AG04450 (cell line): ENCODE results near the gene PAPPA. TPM values are rescaled to one million over a fixed set of nuclear protein-coding genes. Genes with fewer than 3 reads are reported as not detected.
A peak's percentile ranks its signal among the peaks of the same experiment; 100 is the strongest.

Experiments used
- CTCF ChIA-PET: fragments of 300-600, 350-600 bp; formaldehyde crosslinking; extraction: SDS; loops from one replicate; lab custom pipeline; 2022; ENCODE audit warnings: antibody characterized with exemption, inconsistent platforms; lab: Charles Lee
- POLR2A ChIA-PET: fragments of 350-600 bp; formaldehyde crosslinking; extraction: SDS; loops from one replicate; lab custom pipeline; 2021; ENCODE audit warnings: antibody characterized with exemption, inconsistent platforms; lab: Yijun Ruan, JAX
- DNase-seq: peaks from one replicate; pipeline ENCODE4 v3.0.0-alpha.2; 2011; ENCODE audit warnings: low read depth, low spot score
- H3K27ac ChIP-seq: one replicate; pipeline ENCODE4 v1.5.1; 2012; ENCODE audit warnings: low read depth, low read length, control low read depth
- H3K27me3 ChIP-seq: one replicate; pipeline ENCODE4 v1.6.0; 2012; ENCODE audit warnings: low read length; ENCODE audit not compliant: control insufficient read depth, insufficient read depth
- H3K4me3 ChIP-seq: 2 replicates; pipeline ENCODE4 v1.5.1; 2011; ENCODE audit warnings: mild to moderate bottlenecking, low read depth, low read length, control low read depth
- H3K9me3 ChIP-seq: 2 replicates; pipeline ENCODE4 v1.5.1; 2012; ENCODE audit warnings: low read length; ENCODE audit not compliant: control insufficient read depth, insufficient read depth
- CTCF ChIP-seq: IDR thresholded peaks from 2 replicates; pipeline ENCODE4 v1.5.1; 2011; ENCODE audit warnings: low read depth, low read length, control low read depth, inconsistent platforms
- polyA plus RNA-seq: library from polyadenylated mRNA; depleted of rRNA; stranded (reverse); fragments of >200 nt; gene quantifications from 2 replicates; pipeline ENCODE4 v1.2.3, GENCODE V29; 2011

PAPPA gene
- polyA plus RNA-seq, 1 experiment, result 65.0 TPM

- POLR2A ChIA-PET, result no interaction called here
- H3K27me3 ChIP-seq, result no peaks in the 10 kb centered on the region
- no peaks in the 10 kb centered on the region for H3K9me3 ChIP-seq
- no peak for TF ChIP-seq CTCF
- CTCF ChIA-PET, result no interaction called here
- DNase-seq, result no peak
- no peak overlapping the region for H3K27ac ChIP-seq
- no peak overlapping the region for H3K4me3 ChIP-seq
Observed at GRCh38 chr9:116317503-116317902, 163.9 kb downstream of the PAPPA start.

- no peak overlapping the region for H3K4me3 ChIP-seq
- ChIA-PET POLR2A (interaction anchor here (0.5 kb wide), 1 partner anchor 30 kb away, joined by 4 read pairs; no protein-coding TSS in a partner anchor), CTCF (no interaction called here)
- H3K27me3 ChIP-seq, result no peaks in the 10 kb centered on the region
- no peaks in the 10 kb centered on the region for H3K9me3 ChIP-seq
- peak; percentile 80 for DNase-seq
- no peak for TF ChIP-seq CTCF
- no peak overlapping the region for H3K27ac ChIP-seq
Observed at GRCh38 chr9:116318468-116319374, 165.1 kb downstream of the PAPPA start.

GRCh38 chr9:116319480-116319879 lies 165.9 kb downstream of the PAPPA start:
- TF ChIP-seq CTCF, result no peak
- no peak for DNase-seq
- Histone ChIP-seq H3K27me3 (no peaks in the 10 kb centered on the region), H3K27ac (no peak overlapping the region), H3K9me3 (no peaks in the 10 kb centered on the region), H3K4me3 (no peak overlapping the region)
- ChIA-PET CTCF (no interaction called here), POLR2A (interaction anchor here (0.5 kb wide), 1 partner anchor 30 kb away, joined by 4 read pairs; no protein-coding TSS in a partner anchor)

DNA sequence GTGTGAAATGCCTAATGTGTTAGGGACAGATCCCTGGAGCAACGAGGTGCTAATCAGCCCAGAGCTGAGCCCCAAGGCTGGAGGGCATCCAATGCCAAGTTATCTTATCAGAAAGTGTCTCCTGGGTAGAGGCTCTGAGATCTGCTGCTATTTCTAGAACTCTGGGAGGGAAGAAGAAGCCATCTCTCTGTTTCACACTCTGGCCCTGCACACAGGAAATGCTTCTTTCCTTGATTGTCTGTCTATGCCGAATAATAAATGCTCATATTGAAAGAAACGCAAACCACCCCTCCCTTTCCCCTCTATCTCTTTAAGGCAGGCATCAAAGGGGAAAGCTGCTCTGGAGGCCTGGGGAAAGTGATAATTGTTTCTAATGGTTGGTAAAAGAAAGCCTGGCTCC lies 166.7 kb downstream of the PAPPA start:
- TF ChIP-seq CTCF, result no peak
- ChIA-PET CTCF (no interaction called here), POLR2A (no interaction called here)
- no peaks in the 10 kb centered on the region for H3K9me3 ChIP-seq
- no peak for DNase-seq
- H3K4me3 ChIP-seq, result no peak overlapping the region
- H3K27ac ChIP-seq, result no peak overlapping the region
- H3K27me3 ChIP-seq, result no peaks in the 10 kb centered on the region

GRCh38 chr9:116322521-116322920 lies 168.9 kb downstream of the PAPPA start:
- Histone ChIP-seq H3K27me3 (no peaks in the 10 kb centered on the region), H3K9me3 (no peaks in the 10 kb centered on the region), H3K4me3 (no peak overlapping the region), H3K27ac (no peak overlapping the region)
- DNase-seq, result no peak
- no peak for TF ChIP-seq CTCF
- CTCF ChIA-PET, result no interaction called here
- POLR2A ChIA-PET, result no interaction called here
